GM12878 (cell line): Measurements from ENCODE around the gene DTX1. TPM values are rescaled to one million over a fixed set of nuclear protein-coding genes. Genes with fewer than 3 reads are reported as not detected.

Source experiments
- ATAC-seq: fragments of 200-7000 bp; cut with Tn5 transposase; 3 replicates; pipeline ENCODE4 v1.9.1; 2020; ENCODE audit warnings: mild to moderate bottlenecking, moderate library complexity
- BruUV-seq: library from RNA; stranded (reverse); fragments of 400-500 nt; replicated peaks from 2 replicates; lab custom pipeline; 2021; lab: Mats Ljungman, UMichigan
- CTCF ChIA-PET: fragments of 300-600 bp; sonication (Branson Sonifier 250); formaldehyde crosslinking; extraction: SDS; loops from one replicate; lab custom pipeline; 2021; ENCODE audit warnings: inconsistent platforms; lab: Yijun Ruan, JAX
- POLR2A ChIA-PET: fragments of 350-600 bp; formaldehyde crosslinking; extraction: SDS; loops from one replicate; lab custom pipeline; 2021; ENCODE audit warnings: inconsistent platforms; lab: Charles Lee
- RAD21 ChIA-PET: fragments of 300-600 bp; sonication (Branson Sonifier 250); formaldehyde crosslinking; loops from one replicate; lab custom pipeline; 2023; ENCODE audit warnings: antibody characterized with exemption; ENCODE audit not compliant: unreplicated experiment; lab: Charles Lee
- SMC1A ChIA-PET: fragments of 300-600 bp; sonication (Branson Sonifier 250); formaldehyde crosslinking; loops from one replicate; lab custom pipeline; 2023; ENCODE audit not compliant: unreplicated experiment, uncharacterized antibody; lab: Charles Lee
- DNase-seq: peaks from one replicate; pipeline ENCODE4 v3.0.0-alpha.2; 2011; ENCODE audit warnings: low read depth, low spot score
- FAIRE-seq: peaks from 3 replicates; lab custom pipeline; 2011; peaks lifted over from hg19 to GRCh38; lab: Jason Lieb, UNC
- H2AFZ ChIP-seq: 2 replicates; pipeline ENCODE4 v1.6.0; 2011; ENCODE audit warnings: low read depth, low read length, control low read depth; ENCODE audit not compliant: control insufficient read depth
- H3K27ac ChIP-seq: 2 replicates; pipeline ENCODE4 v1.5.1; 2011; ENCODE audit warnings: control low read depth; ENCODE audit not compliant: control insufficient read depth, insufficient read depth
- H3K27me3 ChIP-seq, 2 experiments: replicated peaks in 1 of 2; 2 replicates each; pipeline versions ENCODE4 v1.6.0 to v1.6.1; 2011; ENCODE audit warnings: low read length in 1 of 2; ENCODE audit not compliant: control insufficient read depth in 2 of 2, insufficient read depth in 2 of 2
- H3K36me3 ChIP-seq, 2 experiments: 2 replicates each; pipeline ENCODE4 v1.5.1; 2011; ENCODE audit warnings: low read length in 1 of 2; ENCODE audit not compliant: control insufficient read depth in 2 of 2, insufficient read depth in 2 of 2
- H3K4me1 ChIP-seq: 2 replicates; pipeline ENCODE4 v1.6.1; 2011; ENCODE audit warnings: mild to moderate bottlenecking, low read length, moderate library complexity, mixed read lengths; ENCODE audit not compliant: control insufficient read depth, insufficient read depth
- H3K4me2 ChIP-seq: 2 replicates; pipeline ENCODE4 v1.6.0; 2011; ENCODE audit warnings: control low read depth; ENCODE audit not compliant: control insufficient read depth, insufficient read depth
- H3K4me3 ChIP-seq: fragments of 200-600 bp; sonication (generic); 2 replicates; pipeline ENCODE4 v1.5.1; 2016
- H3K79me2 ChIP-seq: 2 replicates; pipeline ENCODE4 v1.6.0; 2011; ENCODE audit warnings: low read length; ENCODE audit not compliant: control insufficient read depth, insufficient read depth
- H3K9ac ChIP-seq: 2 replicates; pipeline ENCODE4 v1.8.0; 2011; ENCODE audit warnings: low read length, control low read depth, mixed read lengths; ENCODE audit not compliant: control insufficient read depth, insufficient read depth
- H3K9me3 ChIP-seq: replicated peaks from 3 replicates; pipeline ENCODE4 v1.5.1; 2011; ENCODE audit warnings: mild to moderate bottlenecking, low read length; ENCODE audit not compliant: control insufficient read depth, insufficient read depth
- H4K20me1 ChIP-seq: 2 replicates; pipeline ENCODE4 v1.6.0; 2011; ENCODE audit not compliant: control insufficient read depth, insufficient read depth
- ASH2L ChIP-seq: fragments of 300-600, 200-600 bp; sonication (generic); IDR thresholded peaks from 2 replicates; pipeline ENCODE4 v1.6.1; 2017; ENCODE audit warnings: low read depth, mild to moderate bottlenecking, borderline replicate concordance
- BCL11A ChIP-seq: IDR thresholded peaks from 2 replicates; pipeline ENCODE4 v1.6.1; 2011; ENCODE audit warnings: low read depth, low read length
- CHD4 ChIP-seq: fragments of 200-600 bp; sonication (generic); IDR thresholded peaks from 2 replicates; pipeline ENCODE4 v1.6.1; 2016; ENCODE audit warnings: mild to moderate bottlenecking
- EP300 ChIP-seq, 2 experiments: fragments of 150-350 bp in 1 of 2; IDR thresholded peaks; 2 replicates each; pipeline ENCODE4 v1.6.1; 2011 to 2012; ENCODE audit warnings: low read depth in 2 of 2, low read length in 2 of 2, borderline replicate concordance in 1 of 2, improper control_type of control experiment in 1 of 2, inconsistent platforms in 1 of 2; ENCODE audit not compliant: control insufficient read depth in 1 of 2
- EZH2 ChIP-seq: IDR thresholded peaks from 2 replicates; pipeline ENCODE4 v1.6.1; 2012; ENCODE audit warnings: low read depth, mild to moderate bottlenecking, control low read depth, inconsistent platforms, low read length, borderline replicate concordance; ENCODE audit not compliant: control insufficient read depth
- HDAC6 ChIP-seq: fragments of 200-600 bp; sonication (generic); IDR thresholded peaks from one replicate; pipeline ENCODE4 v1.8.0; 2017; ENCODE audit warnings: antibody characterized with exemption; ENCODE audit not compliant: unreplicated experiment
- PBX3 ChIP-seq: IDR thresholded peaks from 2 replicates; pipeline ENCODE4 v1.6.1; 2011; ENCODE audit warnings: mild to moderate bottlenecking, low read depth, low read length, moderate library complexity; ENCODE audit not compliant: insufficient replicate concordance
- PML ChIP-seq: IDR thresholded peaks from 2 replicates; pipeline ENCODE4 v1.6.1; 2012; ENCODE audit warnings: low read length, inconsistent platforms
- RAD51 ChIP-seq: fragments of 450-650 bp; IDR thresholded peaks from 2 replicates; pipeline ENCODE4 v1.6.1; 2016; ENCODE audit warnings: moderate library complexity, mild to moderate bottlenecking, inconsistent platforms
- SIX5 ChIP-seq: IDR thresholded peaks from 2 replicates; pipeline ENCODE4 v1.6.1; 2011; ENCODE audit warnings: mild to moderate bottlenecking, low read depth, low read length, moderate library complexity; ENCODE audit not compliant: severe bottlenecking
- SRF ChIP-seq, 2 experiments: IDR thresholded peaks; 2 replicates each; pipeline ENCODE4 v1.6.1; 2011; ENCODE audit warnings: low read depth in 2 of 2, low read length in 2 of 2, mild to moderate bottlenecking in 1 of 2, moderate library complexity in 1 of 2
- WGBS: methylation state at CpG from one replicate; pipeline ENCODE4 v1.1.6; 2016; ENCODE audit warnings: low lambda C conversion rate; ENCODE audit not compliant: insufficient replicate concordance, insufficient coverage; ENCODE audit errors: missing lambda C conversion rate; 5-methylcytosine and 5-hydroxymethylcytosine counted together
- in situ Hi-C: fragments of 300-500 bp; cut with MboI; formaldehyde crosslinking; loops from 9 replicates; pipeline ENCODE4 v1.14.3; 2018; ENCODE audit warnings: mixed read lengths
- intact Hi-C: fragments of 100-400 bp; cut with micrococcal nuclease; formaldehyde crosslinking; loops from one replicate; pipeline ENCODE4 v1.14.2; 2022; ENCODE audit not compliant: unreplicated experiment
- polyA plus RNA-seq, 11 experiments: library from polyadenylated mRNA; depleted of rRNA in 4 of 11; unstranded in 6 of 11; stranded (reverse) in 5 of 11; fragments of >200 nt; fragmentation: Nextera tagmentation in 4 of 11; fragmentation: Illumina TruSeq in 1 of 11; extraction: Ambion mirVana in 4 of 11; extraction: Trizol in 1 of 11; gene quantifications; 1 replicate in 1 of 11; 2 replicates in 10 of 11; pipeline versions ENCODE4 v1.2.1 to v1.2.3, GENCODE V29; 2011 to 2016; ENCODE audit warnings: inconsistent platforms in 2 of 11, missing spikeins in 2 of 11, low read depth in 1 of 11
- total RNA-seq, 4 experiments: library from RNA; depleted of rRNA in 3 of 4; stranded (reverse); fragments of >200 nt in 3 of 4; fragmentation: Illumina TruSeq in 1 of 4; extraction: Trizol in 1 of 4; gene quantifications; 2 replicates each; pipeline versions ENCODE4 v1.2.1 to v1.2.3, GENCODE V29; 2013 to 2021
- TF ChIP-seq, protein P1 (sequence below): fragments of 450-650 bp; formaldehyde crosslinking; IDR thresholded peaks from 2 replicates; pipeline ENCODE4 v1.4.0; 2022; ENCODE audit warnings: mild to moderate bottlenecking, moderate library complexity

DTX1 gene
- total and polyA plus RNA-seq, 10 of the 15 experiments (the other 5 are each of a cell fraction or from before 2014, with no cell fraction given): 0.09 to 2.8 (median 0.66) TPM

DNA sequence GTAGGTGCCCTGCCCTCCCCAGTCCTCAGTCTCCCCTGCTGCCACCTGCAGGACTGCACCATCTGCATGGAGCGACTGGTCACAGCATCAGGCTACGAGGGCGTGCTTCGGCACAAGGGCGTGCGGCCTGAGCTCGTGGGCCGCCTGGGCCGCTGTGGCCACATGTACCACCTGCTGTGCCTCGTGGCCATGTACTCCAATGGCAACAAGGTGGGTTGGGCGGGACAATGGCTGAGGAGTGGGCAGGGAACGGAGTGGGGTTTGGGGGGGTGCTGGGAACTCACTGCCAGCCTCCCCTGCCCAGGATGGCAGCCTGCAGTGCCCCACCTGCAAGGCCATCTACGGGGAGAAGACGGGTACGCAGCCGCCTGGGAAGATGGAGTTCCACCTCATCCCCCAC, 38.2 kb downstream of the DTX1 start:
- intact Hi-C loops: loop anchor here (5.0 kb wide), 1 partner anchor 102 kb away; no protein-coding TSS in a partner anchor
- 78% methylated on average over 14 of the region's 16 CpGs for WGBS
- no peak for FAIRE-seq
- no TSS peak for BruUV-seq
- no peak for ATAC-seq
- no peaks in the 10 kb centered on the region for H4K20me1 ChIP-seq
- H3K4me3 ChIP-seq: no peak overlapping the region
- H3K27me3 ChIP-seq: no peaks in the 10 kb centered on the region
- H3K4me1 ChIP-seq: peaks cover 25% of the 10 kb centered on the region
- DNase-seq: no peak
- SMC1A ChIA-PET: interaction anchor here (1.3 to 16.1 kb wide), 2 partner anchors 39 to 49 kb away, joined by 3 to 416 read pairs; partner anchors contain the start of gene DTX1
- H2AFZ ChIP-seq: no peak overlapping the region
- no peaks in the 10 kb centered on the region; the same call in 2 of the 3 replicates for H3K9me3 ChIP-seq
- H3K79me2 ChIP-seq: no peaks in the 10 kb centered on the region
- TF ChIP-seq CHD4 (no peak), EZH2 (no peak), RAD51 (no peak), BCL11A (no peak), HDAC6 (no peak), PML (no peak), SRF (IDR thresholded peaks at IDR 0.05; ENCODE audit: low read depth in 2 of 2, low read length in 2 of 2) (no peak), ASH2L (no peak), EP300 (IDR thresholded peaks at IDR 0.05; ENCODE audit: borderline replicate concordance in 1 of 2, control insufficient read depth in 1 of 2, low read depth in 2 of 2, low read length in 2 of 2) (no peak), SIX5 (no peak), PBX3 (no peak)
- TF ChIP-seq, protein P1, sequence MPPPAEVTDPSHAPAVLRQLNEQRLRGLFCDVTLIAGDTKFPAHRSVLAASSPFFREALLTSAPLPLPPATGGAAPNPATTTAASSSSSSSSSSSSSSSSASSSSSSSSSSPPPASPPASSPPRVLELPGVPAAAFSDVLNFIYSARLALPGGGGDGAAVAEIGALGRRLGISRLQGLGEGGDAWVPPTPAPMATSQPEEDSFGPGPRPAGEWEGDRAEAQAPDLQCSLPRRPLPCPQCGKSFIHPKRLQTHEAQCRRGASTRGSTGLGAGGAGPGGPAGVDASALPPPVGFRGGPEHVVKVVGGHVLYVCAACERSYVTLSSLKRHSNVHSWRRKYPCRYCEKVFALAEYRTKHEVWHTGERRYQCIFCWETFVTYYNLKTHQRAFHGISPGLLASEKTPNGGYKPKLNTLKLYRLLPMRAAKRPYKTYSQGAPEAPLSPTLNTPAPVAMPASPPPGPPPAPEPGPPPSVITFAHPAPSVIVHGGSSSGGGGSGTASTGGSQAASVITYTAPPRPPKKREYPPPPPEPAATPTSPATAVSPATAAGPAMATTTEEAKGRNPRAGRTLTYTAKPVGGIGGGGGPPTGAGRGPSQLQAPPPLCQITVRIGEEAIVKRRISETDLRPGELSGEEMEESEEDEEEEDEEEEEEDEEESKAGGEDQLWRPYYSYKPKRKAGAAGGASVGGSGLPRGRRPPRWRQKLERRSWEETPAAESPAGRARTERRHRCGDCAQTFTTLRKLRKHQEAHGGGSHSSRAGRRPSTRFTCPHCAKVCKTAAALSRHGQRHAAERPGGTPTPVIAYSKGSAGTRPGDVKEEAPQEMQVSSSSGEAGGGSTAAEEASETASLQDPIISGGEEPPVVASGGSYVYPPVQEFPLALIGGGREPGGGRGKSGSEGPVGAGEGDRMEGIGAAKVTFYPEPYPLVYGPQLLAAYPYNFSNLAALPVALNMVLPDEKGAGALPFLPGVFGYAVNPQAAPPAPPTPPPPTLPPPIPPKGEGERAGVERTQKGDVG (CRISPR knock-in tag): no peak
- TF ChIP-seq, all 136 proteins: peak for 0
- H3K9ac ChIP-seq: no peak overlapping the region
- H3K27ac ChIP-seq: no peak overlapping the region
- POLR2A ChIA-PET: no interaction called here
- RAD21 ChIA-PET: no interaction called here
- CTCF ChIA-PET: interaction anchor here (1.3 to 7.0 kb wide), 3 partner anchors 30 to 79 kb away, joined by 4 to 98 read pairs (median 66); no protein-coding TSS in a partner anchor
- H3K4me2 ChIP-seq: no peak overlapping the region
- no peaks in the 10 kb centered on the region for H3K36me3 ChIP-seq
- in situ Hi-C loops: loop anchor here (10.0 kb wide), 1 partner anchor 50 kb away; no protein-coding TSS in a partner anchor
